Jurkat, Clone E6-1 (cell line): ENCODE data around the gene TNPO2.
"Not testable (repeated sequence)": the region's sequence is repeated elsewhere in the genome, so short reads cannot be mapped to it uniquely, and the experiment has no call there.

ENCODE experiments used
- DNase-seq: peaks from one replicate; pipeline ENCODE4 v3.0.0-alpha.2; 2011; ENCODE audit warnings: low read depth, low spot score
- H3K4me3 ChIP-seq: 2 replicates; pipeline ENCODE4 v1.5.1; 2011; ENCODE audit warnings: mild to moderate bottlenecking, low read length, control low read depth, moderate library complexity

TNPO2 gene

DNA sequence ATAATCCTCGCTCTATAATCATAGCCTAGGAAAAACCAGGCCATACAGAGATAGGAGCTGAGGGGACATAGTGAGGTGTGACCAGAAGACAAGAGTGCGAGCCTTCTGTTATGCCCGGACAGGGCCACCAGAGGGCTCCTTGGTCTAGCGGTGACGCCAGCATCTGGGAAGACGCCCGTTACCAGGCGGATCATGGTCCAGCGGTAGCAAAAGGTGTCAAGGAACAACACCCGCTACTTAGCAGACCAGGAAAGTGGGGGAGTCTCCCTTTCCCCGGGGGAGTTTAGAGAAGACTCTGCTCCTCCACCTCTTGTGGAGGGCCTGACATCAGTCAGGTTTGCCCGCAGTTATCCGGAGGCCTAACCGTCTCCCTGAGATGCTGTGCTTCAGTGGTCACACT lies 11.7 kb downstream of the TNPO2 start:
- H3K4me3 ChIP-seq, DNase-seq: not testable (repeated sequence)

DNA sequence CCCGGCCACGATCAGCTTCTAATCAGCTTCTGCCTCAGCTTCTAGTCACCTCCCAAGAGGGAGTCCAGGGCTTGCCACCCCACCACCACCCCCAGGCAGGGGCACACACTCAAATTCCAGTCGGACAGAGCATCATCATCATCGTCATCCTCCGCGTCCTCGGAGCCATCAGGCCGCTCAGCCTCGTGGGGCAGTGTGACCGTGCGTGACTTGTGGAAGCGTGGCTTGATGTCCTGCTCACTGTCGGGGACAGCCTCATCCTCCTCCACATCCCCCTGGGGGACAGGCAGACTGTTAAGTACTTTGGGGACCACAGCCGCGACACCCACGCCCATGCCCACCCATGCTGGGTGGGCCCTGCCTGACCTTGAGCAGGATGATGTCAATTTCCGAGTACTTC lies 12.5 kb downstream of the TNPO2 start:
- H3K4me3 ChIP-seq, result no peak overlapping the region
- DNase-seq, result no peak

DNA sequence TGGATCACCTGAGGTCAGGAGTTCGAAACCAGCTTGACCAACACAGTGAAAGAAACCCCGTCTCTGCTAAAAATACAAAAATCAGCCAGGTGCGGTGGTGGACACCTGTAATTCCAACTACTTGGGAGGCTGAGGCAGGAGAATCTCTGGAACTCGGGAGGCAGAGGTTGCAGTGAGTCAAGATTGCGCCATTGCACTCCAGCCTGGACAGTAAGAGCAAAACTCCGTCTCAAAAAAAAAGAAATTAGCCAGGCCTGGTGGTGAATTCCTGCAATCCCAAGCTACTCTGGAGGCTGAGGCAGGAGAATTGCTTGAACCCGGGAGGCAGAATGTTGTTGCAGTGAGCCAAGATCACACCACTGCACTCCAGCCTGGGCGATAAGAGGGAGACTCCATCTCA lies 15.1 kb downstream of the TNPO2 start:
- no peak overlapping the region for H3K4me3 ChIP-seq
- DNase-seq, result no peak

DNA sequence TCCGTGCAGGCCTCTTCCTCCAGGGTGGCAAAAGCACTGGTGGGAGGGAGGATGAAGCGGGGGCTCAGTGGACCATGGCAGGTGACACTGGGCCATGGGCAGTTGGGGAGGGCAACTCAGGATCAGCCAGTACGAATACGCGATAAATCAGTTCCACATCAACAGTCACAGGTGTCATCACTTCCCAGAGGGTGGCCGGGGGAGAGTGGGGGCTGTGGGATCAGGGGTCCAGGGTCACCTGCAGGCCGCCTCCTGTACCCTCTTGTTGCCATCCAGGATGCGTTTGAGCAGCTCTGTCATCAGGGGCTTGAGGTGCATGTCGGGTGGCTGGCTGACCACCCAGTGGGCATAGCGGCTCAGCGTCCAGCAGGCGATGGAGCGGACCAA lies 17.4 kb downstream of the TNPO2 start:
- H3K4me3 ChIP-seq, result no peak overlapping the region

DNA sequence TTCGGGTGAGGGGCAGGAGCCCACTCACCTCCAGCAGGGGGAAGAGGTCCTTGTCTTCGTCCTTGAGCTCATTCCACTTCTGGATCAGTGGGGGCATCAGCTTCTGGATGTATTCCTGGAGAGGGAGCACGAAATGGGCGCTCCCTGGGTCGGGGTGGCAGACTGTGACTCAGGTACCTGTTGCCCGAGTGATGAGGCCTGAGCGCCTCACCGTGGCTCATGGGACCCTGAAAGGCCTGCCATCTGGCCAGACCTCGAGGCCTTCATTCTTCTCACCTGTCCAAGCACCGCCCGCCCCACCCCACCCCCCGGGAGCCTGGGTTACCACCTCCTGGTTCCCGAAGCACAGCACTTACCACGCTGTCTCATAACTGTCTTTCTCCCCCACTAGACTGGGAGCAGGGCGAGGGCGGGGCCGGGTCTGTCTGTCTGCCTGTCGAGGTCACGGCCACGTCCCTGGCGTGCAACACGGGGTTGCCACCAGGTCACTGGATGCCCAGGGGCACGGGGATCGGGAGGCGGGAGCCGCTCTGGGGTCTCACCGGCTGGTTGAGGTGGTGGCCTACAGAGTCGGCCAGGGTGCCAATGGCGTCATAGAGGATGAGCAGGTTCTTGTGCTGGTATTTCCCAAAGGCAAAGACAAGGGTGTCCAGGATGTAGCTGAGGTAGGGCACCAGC lies 17.9 kb downstream of the TNPO2 start:
- H3K4me3 ChIP-seq, result no peak overlapping the region
- DNase-seq, result no peak

More for the DNA sequence above, 17.4 kb downstream of the TNPO2 start:
- no peak for DNase-seq

DNA sequence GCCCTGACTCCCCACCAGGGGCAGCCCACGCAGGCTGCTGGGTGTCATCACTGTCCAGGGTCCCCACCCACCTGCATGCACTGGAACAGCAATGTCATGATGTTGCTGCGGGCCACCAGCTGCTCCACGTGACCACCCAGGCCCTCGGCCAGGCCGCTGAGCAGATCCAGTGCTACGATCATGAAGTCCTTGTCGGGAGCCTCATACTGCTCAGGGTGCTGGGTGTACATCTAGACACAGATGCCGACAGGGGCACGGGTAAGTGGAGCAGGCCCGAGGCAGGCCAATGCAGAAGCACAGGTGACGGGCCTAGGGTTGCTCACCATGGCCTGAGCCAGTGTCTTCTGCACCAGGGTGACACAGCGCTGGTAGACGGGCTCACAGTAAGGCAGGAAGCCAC lies 18.6 kb downstream of the TNPO2 start:
- no peak overlapping the region for H3K4me3 ChIP-seq
- no peak for DNase-seq

DNA sequence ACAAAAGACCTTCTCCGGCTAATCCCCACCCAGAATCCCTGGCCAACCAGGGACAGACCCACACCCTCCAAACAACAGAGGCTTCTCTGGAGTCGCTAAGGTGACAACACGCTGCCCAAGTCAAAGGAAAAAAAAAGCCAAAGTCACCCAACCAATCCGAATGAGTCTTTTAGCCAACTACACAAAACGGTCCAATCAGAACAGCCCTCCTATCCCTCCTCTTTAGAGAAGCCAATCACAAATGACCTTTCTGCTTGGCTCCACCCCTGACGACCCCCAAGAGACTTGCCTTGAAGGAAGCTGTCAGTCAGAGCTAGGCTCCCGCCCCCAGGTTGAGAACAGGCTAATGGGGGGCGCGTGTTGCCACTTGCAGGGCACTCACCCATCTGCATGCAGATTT lies 20.7 kb downstream of the TNPO2 start:
- no peak overlapping the region for H3K4me3 ChIP-seq
- peak; percentile 83 for DNase-seq

DNA sequence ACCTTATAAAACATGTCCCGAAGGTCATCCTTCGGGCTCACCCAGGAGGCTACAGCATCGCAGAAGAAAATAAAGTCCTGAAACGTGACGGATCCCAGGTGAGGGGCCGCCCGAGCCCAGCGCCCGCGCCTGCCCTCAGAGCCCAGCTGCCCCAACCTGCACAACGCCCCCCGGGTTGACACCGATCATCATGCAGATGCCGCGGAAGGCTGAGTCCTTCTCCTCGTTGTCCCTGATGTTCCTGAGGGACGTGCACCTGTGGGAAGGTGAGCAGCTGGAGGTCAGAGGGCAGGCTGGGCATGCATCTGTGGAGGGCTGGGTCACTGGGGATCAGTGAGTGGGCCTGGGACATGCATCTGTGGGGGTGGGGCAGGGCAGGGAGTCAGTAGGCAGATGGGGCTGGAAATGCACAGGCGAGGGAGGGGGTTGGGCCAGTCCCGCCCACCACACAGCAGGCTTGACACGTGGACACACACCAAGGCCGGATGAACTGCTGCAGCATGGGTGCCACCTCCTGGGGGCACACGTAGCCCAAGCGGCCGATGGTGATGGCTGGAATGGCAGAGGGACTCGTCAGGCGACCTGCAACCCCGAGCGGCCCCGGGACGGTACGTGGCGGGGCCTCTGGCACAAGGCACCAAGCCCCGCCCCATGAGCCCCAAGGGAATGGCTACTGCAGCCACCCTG lies 22.0 kb downstream of the TNPO2 start:
- no peak overlapping the region for H3K4me3 ChIP-seq
- DNase-seq, result no peak

DNA sequence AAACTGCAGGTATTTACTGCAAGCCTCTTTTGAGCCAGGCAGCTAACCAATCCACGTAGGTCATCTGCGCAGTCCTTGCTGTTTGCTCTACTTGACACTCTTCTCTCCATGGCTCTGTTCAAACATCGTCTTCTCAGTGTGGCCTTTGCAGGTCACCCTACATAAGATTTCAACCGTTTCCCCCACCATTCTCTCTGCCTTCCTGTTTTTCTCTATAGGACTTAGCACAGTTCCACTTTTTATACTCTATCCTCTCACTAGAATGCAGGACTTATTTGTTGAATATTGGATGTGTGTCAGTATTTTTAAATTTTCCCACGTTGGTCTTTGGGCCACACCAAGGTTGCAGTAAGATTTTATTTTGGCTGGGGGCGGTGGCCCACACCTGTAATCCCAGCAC lies 25.6 kb downstream of the TNPO2 start:
- H3K4me3 ChIP-seq, result no peak overlapping the region
- no peak for DNase-seq

DNA sequence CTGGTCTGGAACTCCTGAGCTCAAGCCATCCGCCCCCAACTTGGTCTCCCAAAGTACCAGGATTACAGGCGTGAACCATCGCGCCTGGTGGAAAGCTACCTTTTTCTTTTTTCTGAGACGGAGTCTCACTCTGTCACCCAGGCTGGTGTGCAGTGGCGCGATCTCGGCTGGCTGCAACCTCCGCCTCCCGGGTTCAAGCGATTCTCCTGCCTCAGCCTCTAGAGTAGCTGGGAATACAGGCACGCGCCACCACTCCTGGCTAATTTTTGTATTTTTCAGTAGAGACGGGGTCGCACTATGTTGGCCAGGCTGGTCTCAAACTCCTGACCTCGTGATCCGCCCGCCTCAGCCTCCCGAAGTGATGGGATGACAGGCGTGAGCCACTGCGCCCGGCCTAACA lies 26.3 kb downstream of the TNPO2 start:
- not testable (repeated sequence) for H3K4me3 ChIP-seq, DNase-seq

DNA sequence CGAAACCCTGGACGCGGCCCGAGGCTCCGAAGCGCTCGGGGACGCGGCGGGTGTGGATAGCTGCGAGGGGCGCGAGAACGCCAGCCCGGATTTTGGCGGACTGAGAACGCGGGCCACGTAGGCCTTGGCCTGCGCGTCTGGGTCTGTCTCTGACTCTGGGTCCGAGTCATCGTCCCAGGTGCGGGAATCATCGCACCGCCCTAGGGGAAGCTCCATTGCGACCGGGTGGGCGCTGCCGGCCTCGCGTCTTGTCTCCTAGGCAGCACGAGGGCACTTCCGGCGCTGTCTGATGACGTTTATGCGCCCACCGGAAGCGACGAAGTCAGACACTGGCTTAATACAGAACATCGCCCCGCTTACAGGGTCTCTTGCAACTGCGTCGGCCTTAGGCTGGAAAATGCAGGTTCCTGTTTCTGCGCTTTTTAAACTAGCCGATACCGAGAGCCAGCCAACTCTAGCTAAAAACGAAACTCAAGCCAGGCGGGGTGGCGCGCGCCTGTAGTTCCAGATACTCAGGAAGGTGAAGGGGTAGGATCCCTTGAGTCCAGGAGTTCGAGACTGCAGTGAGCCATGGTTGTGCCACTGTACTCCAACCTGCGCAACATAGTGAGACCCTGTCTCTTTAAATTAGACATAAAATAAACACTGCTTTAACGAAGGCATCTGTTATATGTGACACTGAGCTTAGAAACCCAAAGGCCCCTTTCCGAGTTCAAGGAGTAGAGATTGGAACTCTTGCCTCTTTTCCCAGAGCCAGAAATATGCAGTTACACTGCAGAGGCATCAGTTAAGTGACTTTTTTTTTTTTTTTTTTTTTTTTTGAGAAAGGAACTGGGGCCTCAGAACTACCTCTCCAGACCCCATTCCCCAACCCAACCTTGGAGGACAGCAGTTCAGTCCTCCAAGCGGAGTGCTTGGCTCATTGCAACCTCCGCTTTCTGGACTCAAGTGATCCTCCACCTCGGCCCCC lies 27.1 kb downstream of the TNPO2 start, which contains the start of gene FBXW9:
TSS of gene FBXW9 (minus strand) at position 266 of the 970 bp plus-strand sequence. CDS start at position 216, 50 bp downstream.
- peak; percentile 96 for DNase-seq
- peak within 1 kb of the TSS; percentile 86 for H3K4me3 ChIP-seq

DNA sequence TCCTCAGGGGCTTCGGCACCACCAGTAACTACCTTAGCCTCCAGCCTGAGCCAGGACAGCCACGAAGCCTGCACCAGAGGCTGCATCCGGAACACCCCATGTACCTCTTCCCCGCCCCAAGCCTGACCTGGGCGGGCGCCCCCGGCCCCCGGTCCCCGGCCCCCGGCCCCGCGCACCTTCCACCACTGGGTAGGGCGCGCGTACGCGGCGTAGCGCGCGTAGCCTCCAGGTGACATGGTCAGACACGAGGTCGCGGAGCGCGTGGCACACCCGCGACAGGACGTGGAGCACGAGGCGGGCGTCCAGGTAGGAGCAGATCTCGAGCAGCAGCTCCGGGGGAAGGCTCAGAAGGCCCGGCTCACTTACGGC lies 27.8 kb downstream of the TNPO2 start:
- H3K4me3 ChIP-seq, result peak overlapping the region; percentile 86
- no peak for DNase-seq

DNA sequence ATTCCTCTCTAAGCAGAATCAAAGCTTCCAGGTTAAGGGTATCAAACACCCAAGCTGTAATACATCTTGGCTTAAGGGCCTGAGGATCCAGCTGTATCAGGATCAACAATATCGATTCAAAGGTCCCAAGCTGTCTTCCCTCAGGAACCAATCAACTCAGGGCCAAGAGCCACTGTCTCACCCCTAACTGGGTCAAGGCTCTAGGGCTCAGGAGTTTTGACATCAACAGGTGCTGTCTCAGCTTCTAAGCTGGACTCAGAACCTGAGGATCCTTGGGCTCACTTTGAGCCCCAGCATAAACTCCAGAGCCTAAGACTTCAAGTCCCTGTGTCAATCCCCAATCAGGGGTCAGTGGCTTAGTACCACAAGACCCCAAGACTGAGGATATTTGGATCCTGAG lies 28.2 kb downstream of the TNPO2 start:
- DNase-seq, result no peak

DNA sequence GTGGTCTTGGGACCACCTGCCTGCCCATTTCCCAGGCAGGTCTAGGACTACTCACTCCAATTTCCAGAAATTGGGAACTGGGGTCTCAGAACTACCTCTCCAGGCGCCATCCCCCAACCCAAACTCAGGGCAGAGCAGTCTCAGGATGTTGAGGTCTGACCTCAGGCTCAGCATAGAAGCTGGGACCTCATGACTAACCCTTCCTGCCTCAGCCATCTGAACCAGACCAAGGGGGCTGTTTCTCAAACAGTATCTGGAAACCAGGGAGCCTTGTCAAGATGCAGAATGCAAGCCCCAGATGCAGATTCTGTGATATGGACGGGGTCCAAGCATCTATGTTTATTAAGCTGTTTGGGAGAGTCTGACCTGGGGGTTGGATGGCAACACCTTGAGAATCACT lies 28.6 kb downstream of the TNPO2 start:
- no peak overlapping the region for H3K4me3 ChIP-seq

More for the DNA sequence above, 28.2 kb downstream of the TNPO2 start:
- peak overlapping the region; percentile 86 for H3K4me3 ChIP-seq

DNA sequence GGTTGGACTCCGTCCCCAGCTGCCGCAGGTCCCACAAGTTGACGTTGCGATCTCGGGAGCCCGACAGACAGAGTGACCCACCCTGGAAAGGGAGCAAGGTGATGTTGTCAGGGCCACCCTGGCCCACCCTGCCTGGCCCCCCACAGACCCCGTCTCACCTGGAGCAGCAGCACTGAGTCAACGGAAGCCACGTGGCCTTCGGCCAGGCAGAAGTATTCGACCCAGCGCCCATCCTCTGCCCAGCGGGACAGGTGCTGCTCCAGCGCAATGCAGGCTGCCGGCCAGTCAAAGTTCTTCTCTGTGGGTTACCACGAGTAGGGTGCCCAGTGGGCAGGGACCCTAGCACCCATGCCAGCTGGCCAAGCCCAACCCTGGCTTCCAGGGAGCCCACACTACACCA lies 29.1 kb downstream of the TNPO2 start:
- no peak for DNase-seq
- H3K4me3 ChIP-seq, result no peak overlapping the region

More for the DNA sequence above, 28.6 kb downstream of the TNPO2 start:
- no peak for DNase-seq

DNA sequence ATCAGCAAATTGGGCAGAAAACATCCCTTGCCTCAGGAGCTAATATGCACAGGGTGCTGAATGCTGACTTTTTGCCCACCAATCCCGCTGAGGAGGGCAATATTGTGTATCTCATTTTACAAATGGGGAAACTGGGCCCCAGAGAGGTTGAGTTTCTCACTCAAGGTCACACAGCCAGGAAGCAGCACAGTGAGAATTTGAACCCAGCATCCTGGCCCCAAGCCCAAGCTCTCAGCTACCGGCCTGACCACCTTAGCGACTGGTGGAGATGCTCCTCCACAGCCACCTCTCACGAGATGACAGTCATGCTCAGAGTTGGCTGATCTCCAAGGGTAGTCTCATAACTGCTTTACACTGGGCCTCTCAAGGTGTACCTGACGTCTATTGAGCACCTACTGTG lies 30.8 kb downstream of the TNPO2 start:
- H3K4me3 ChIP-seq, result no peak overlapping the region
- no peak for DNase-seq

DNA sequence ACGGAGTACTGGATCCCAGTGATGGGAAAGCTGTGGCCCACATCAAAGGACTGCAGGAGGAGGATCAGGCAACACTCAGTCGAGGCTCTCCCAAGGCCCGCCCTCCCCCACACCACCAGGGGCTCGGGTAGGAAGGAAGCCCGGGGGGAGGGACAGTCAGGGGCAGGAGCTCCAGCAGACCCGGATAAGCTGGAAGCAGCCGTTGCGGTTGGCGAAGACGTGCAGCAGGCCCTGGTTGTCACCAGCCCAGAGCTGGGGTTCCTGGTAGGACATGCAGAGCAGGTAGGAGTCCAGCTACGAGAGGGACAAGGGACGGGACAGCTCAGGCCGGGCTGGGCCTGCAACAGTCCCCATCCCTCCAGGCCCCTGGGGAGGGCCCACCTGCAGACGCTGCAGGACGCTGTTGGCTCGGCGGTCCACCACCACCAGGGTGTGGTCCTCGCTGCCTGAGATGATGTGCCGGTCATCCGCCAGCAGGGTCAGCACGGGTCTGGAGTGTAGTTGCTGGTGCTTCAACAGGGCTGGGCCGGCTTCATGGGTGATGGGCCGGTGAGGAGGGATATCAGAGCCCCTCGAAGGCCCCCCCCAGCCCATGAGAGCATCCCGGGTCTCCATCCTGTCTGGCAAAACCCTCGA lies 34.0 kb downstream of the TNPO2 start:
- DNase-seq, result no peak
- no peak overlapping the region for H3K4me3 ChIP-seq

DNA sequence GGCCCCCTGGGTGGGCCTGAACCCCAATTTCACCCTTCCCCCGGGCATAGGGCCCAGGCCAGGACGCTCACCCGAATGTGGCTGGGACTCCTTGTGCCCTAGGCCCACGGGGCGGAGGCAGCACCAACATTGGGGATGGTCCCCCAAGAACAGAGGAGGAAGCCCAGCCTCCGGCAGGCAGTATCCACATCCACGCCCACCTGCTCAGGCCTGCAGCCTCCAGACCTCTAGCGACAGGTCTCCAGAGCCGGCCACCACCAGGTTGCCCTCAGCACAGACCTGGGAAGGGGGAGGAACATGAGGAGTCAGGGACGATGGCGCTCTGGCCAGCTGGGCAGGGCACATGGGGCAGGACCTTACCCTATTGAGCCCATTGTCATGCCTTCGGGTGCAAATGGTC lies 34.7 kb downstream of the TNPO2 start:
- H3K4me3 ChIP-seq, result no peak overlapping the region
- DNase-seq, result no peak

DNA sequence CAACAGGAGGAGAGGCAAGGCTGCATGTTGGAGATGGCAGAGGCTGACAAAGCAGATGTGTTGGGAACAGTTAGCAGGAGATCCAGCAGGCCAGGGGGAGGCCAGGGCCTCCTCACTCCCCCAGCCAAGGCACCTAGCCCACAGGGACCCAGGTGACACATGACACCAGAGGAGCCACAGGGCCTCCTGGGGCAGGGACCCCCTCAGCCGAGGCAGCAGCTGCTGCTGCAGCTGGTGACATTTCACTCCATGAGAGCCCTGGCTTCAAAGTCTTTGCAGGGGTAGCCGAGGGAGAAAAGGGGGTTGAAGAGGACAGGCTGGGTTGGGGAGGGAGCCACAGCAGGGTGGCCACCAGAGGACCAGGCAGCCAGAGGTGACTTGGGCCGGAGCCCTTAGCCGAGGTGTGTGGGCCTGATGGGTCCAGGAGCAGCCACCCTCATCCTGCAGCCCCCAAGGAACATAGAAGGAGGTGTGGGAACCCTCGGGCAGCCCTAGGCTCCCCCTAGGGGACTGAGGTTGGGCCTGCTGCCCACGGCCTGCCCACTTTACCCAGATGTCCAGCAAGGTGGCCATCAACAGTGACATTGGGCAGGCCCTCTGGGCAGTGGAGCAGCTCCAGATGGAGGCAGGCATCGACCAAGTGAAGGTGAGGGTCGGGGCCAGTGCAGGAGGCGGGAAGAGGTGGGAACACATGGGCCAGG lies 36.1 kb downstream of the TNPO2 start, which contains the start of gene GNG14:
TSS of gene GNG14 (plus strand) at position 503 of the 701 bp plus-strand sequence. CDS start at position 554, 51 bp downstream.
- no peak for DNase-seq
- H3K4me3 ChIP-seq, result no peak within 1 kb of the TSS
